CD14-positive monocyte (primary cell): ENCODE data around the gene NTPCR. TPM values are rescaled to one million over a fixed set of nuclear protein-coding genes. Genes with fewer than 3 reads are reported as not detected.
A peak's percentile ranks its signal among the peaks of the same experiment; 100 is the strongest.

Experiments used
- DNase-seq, 3 donors: peaks; one replicate each; pipeline ENCODE4 v3.0.0-alpha.2; 2011 to 2022
- H2AFZ ChIP-seq: 2 replicates; pipeline ENCODE4 v1.6.0; 2012; ENCODE audit warnings: mild to moderate bottlenecking, low read depth, low read length, inconsistent platforms; ENCODE audit not compliant: insufficient read depth, poor library complexity, severe bottlenecking
- H3K27ac ChIP-seq, 2 donors: 1 replicate in 1 of 2; 2 replicates in 1 of 2; pipeline ENCODE4 v1.5.1; 2012 to 2013; ENCODE audit warnings: low read length in 2 of 2, control low read depth in 1 of 2, inconsistent platforms in 1 of 2, low read depth in 1 of 2, mild to moderate bottlenecking in 1 of 2
- H3K27me3 ChIP-seq, 2 donors: one replicate each; pipeline versions ENCODE4 v1.6.0 to v1.6.1; 2011 to 2013; ENCODE audit warnings: low read length in 2 of 2; ENCODE audit not compliant: control insufficient read depth in 2 of 2, insufficient read depth in 2 of 2
- H3K36me3 ChIP-seq, 2 donors: replicated peaks in 1 of 2; 1 replicate in 1 of 2; 2 replicates in 1 of 2; pipeline versions ENCODE4 v1.5.1 to v1.6.1; 2012 to 2013; ENCODE audit warnings: low read length in 2 of 2, control low read depth in 1 of 2, inconsistent platforms in 1 of 2, mild to moderate bottlenecking in 1 of 2; ENCODE audit not compliant: insufficient read depth in 2 of 2, control insufficient read depth in 1 of 2
- H3K4me1 ChIP-seq, 2 donors: 1 replicate in 1 of 2; 2 replicates in 1 of 2; pipeline versions ENCODE4 v1.5.1 to v1.6.1; 2012 to 2013; ENCODE audit warnings: low read length in 2 of 2, control low read depth in 1 of 2, inconsistent platforms in 1 of 2, mild to moderate bottlenecking in 1 of 2, moderate library complexity in 1 of 2; ENCODE audit not compliant: insufficient read depth in 2 of 2, control insufficient read depth in 1 of 2
- H3K4me2 ChIP-seq: replicated peaks from 2 replicates; pipeline ENCODE3; 2012; ENCODE audit warnings: low read length, moderate library complexity, mild to moderate bottlenecking; ENCODE audit not compliant: poor library complexity, severe bottlenecking; ENCODE audit errors: extremely low read depth
- H3K4me3 ChIP-seq, 3 experiments: fragments of 200-600 bp in 1 of 3; sonication (generic) in 1 of 3; replicated peaks in 1 of 3; 1 replicate in 2 of 3; 2 replicates in 1 of 3; pipeline ENCODE4 v1.5.1; 2011 to 2013; ENCODE audit warnings: low read length in 3 of 3, mild to moderate bottlenecking in 3 of 3, control low read depth in 2 of 3, low read depth in 2 of 3, inconsistent platforms in 1 of 3, moderate library complexity in 1 of 3
- H3K79me2 ChIP-seq: 2 replicates; pipeline ENCODE4 v1.6.0; 2012; ENCODE audit warnings: mild to moderate bottlenecking, control low read depth, inconsistent platforms, low read length, moderate library complexity; ENCODE audit not compliant: insufficient read depth
- H3K9ac ChIP-seq: 2 replicates; pipeline ENCODE4 v1.6.0; 2017; ENCODE audit warnings: low read length, mild to moderate bottlenecking; ENCODE audit not compliant: insufficient read depth, poor library complexity, severe bottlenecking
- H3K9me3 ChIP-seq, 2 donors: replicated peaks in 1 of 2; 1 replicate in 1 of 2; 2 replicates in 1 of 2; pipeline versions ENCODE4 v1.5.1 to v1.6.1; 2012 to 2013; ENCODE audit warnings: low read length in 2 of 2, control low read depth in 1 of 2; ENCODE audit not compliant: control insufficient read depth in 1 of 2, insufficient read depth in 1 of 2
- H4K20me1 ChIP-seq: 2 replicates; pipeline ENCODE4 v1.6.0; 2012; ENCODE audit warnings: mild to moderate bottlenecking, low read length, control low read depth, moderate library complexity; ENCODE audit not compliant: insufficient read depth
- H3K27ac Mint-ChIP-seq, 7 donors: one replicate each; pipeline ENCODE4 v1.8.0; 2020; ENCODE audit warnings: mild to moderate bottlenecking in 7 of 7, mixed read lengths in 7 of 7, moderate library complexity in 6 of 7, inconsistent platforms in 2 of 7
- H3K27me3 Mint-ChIP-seq, 3 donors: one replicate each; pipeline ENCODE4 v1.8.0; 2021 to 2022; ENCODE audit warnings: low read depth in 3 of 3, mild to moderate bottlenecking in 3 of 3, mixed read lengths in 3 of 3, moderate library complexity in 3 of 3, inconsistent platforms in 1 of 3
- H3K36me3 Mint-ChIP-seq, 2 donors: one replicate each; pipeline ENCODE4 v1.8.0; 2020; ENCODE audit warnings: mixed read lengths in 2 of 2, inconsistent platforms in 1 of 2, mild to moderate bottlenecking in 1 of 2
- H3K4me1 Mint-ChIP-seq: one replicate; pipeline ENCODE4 v1.8.0; 2020; ENCODE audit warnings: mild to moderate bottlenecking, mixed read lengths
- H3K4me3 Mint-ChIP-seq, 2 donors: one replicate each; pipeline ENCODE4 v1.8.0; 2020; ENCODE audit warnings: mild to moderate bottlenecking in 2 of 2, mixed read lengths in 2 of 2, moderate library complexity in 1 of 2
- H3K9me3 Mint-ChIP-seq, 7 donors: one replicate each; pipeline ENCODE4 v1.8.0; 2020 to 2022; ENCODE audit warnings: mixed read lengths in 7 of 7, mild to moderate bottlenecking in 6 of 7, moderate library complexity in 6 of 7, inconsistent platforms in 2 of 7
- WGBS: methylation state at CpG from one replicate; pipeline ENCODE4 v1.1.5; 2013; ENCODE audit warnings: missing lambda C conversion rate; ENCODE audit not compliant: insufficient coverage; 5-methylcytosine and 5-hydroxymethylcytosine counted together
- intact Hi-C, 2 donors: fragments of 100-400 bp; cut with micrococcal nuclease; formaldehyde crosslinking; loops; one replicate each; pipeline versions ENCODE4 v1.15.0 to v1.15.1; 2023
- polyA plus RNA-seq, 3 donors: library from polyadenylated mRNA; depleted of rRNA in 1 of 3; unstranded in 2 of 3; stranded (reverse) in 1 of 3; fragments of 300-500 nt in 2 of 3; fragments of >200 nt in 1 of 3; fragmentation: Illumina TruSeq in 2 of 3; gene quantifications; 1 replicate in 2 of 3; 2 replicates in 1 of 3; pipeline ENCODE4 v1.2.3, GENCODE V29; 2012 to 2021
- TF ChIP-seq, protein P1 (sequence below): fragments of 200-600 bp; IDR thresholded peaks from one replicate; pipeline ENCODE4 v1.8.0; 2022; ENCODE audit warnings: antibody characterized with exemption, mild to moderate bottlenecking

Gene NTPCR
- polyA plus RNA-seq, 3 donors: 8.6 to 42.0 (median 31.7) TPM

DNA sequence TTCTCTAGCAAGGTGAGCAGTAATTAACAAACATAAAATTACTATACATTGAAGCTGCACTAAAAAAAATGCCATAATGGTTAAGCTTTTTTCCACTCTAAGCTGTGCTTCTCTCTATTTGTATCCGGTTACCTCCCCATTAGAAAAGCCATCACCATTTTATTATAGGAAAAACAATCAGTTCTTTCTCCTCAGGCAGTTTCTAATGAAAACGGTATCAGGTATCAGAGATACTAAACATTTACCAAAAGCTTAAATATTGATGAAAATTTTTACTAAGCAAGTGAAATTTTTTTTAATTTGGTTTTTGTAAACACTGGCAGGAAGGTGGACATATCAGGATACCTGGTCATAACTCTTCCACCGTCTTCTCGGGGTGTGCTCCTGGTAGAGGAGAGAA lies 14.2 kb downstream of the NTPCR start:
- H3K79me2 ChIP-seq: no peaks in the 10 kb centered on the region
- H4K20me1 ChIP-seq: no peaks in the 10 kb centered on the region
- H3K27me3 ChIP-seq: no peaks in the 10 kb centered on the region
- no CpG with 5 or more reads among the region's 4 CpGs for WGBS
- Mint-ChIP-seq H3K27ac (no peak overlapping the region), H3K4me3 (no peak overlapping the region), H3K27me3 (peaks cover 0 to 1% (median 0%) of the 10 kb centered on the region in 3 donors), H3K36me3 (peaks cover 48 to 51% of the 10 kb centered on the region in 2 donors), H3K9me3 (peaks cover 0 to 3% (median 0%) of the 10 kb centered on the region in 7 donors), H3K4me1 (peaks cover 18% of the 10 kb centered on the region)
- DNase-seq: no peak
- no peak overlapping the region for H3K4me3 ChIP-seq
- H3K4me2 ChIP-seq: no peak overlapping the region
- no peak overlapping the region for H3K9ac ChIP-seq
- H3K27ac ChIP-seq: no peak overlapping the region
- no peaks in the 10 kb centered on the region for H3K9me3 ChIP-seq
- H3K36me3 ChIP-seq: peaks cover 10 to 39% of the 10 kb centered on the region in 2 donors
- no peak overlapping the region for H2AFZ ChIP-seq
- peaks cover 6 to 9% of the 10 kb centered on the region in 2 donors for H3K4me1 ChIP-seq
- intact Hi-C loops: no loop called here
- TF ChIP-seq, protein P1, sequence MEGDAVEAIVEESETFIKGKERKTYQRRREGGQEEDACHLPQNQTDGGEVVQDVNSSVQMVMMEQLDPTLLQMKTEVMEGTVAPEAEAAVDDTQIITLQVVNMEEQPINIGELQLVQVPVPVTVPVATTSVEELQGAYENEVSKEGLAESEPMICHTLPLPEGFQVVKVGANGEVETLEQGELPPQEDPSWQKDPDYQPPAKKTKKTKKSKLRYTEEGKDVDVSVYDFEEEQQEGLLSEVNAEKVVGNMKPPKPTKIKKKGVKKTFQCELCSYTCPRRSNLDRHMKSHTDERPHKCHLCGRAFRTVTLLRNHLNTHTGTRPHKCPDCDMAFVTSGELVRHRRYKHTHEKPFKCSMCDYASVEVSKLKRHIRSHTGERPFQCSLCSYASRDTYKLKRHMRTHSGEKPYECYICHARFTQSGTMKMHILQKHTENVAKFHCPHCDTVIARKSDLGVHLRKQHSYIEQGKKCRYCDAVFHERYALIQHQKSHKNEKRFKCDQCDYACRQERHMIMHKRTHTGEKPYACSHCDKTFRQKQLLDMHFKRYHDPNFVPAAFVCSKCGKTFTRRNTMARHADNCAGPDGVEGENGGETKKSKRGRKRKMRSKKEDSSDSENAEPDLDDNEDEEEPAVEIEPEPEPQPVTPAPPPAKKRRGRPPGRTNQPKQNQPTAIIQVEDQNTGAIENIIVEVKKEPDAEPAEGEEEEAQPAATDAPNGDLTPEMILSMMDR: no peak

DNA sequence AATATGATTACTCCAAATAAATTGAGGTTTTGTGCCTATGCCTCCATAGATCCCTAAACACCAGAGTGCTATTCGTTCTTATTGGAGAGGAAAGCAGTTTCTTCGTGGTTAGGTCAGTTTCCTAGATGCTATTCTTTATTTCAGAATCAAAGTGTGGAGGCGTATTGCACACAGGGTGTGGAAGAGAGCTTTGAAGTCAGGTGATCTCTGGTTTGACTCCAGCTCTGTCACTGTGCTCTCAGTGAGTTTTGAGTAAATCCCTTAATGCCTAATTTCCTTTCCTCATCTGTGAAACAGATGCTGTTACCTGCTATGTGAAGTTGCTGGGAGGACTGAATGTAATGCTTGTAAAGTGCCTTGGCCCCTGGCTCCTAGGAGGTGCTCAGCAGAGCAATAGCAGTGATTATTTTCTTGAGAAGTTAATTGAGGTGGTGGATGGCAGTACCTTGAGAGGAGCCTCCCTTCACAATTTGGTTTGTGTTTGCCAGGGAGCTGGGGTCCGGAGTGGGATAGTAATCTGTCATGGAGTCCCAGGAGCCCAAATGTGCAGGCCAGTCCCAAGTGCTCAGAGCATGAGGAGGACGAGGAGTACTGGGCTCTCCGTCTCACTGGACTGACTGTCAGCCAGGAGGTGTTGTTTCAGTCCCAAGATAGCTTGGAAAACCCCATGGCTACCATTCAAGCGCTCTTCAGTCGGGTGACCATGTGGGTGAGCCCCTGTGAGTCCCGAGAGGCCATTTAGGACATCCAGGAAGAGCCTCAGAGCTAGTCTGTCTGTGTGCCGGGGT lies 14.9 kb downstream of the NTPCR start:
- TF ChIP-seq, protein P1: no peak
- H3K27me3 ChIP-seq: no peaks in the 10 kb centered on the region
- H3K4me3 ChIP-seq: no peak overlapping the region
- peaks cover 0 to 1% (median 0%) of the 10 kb centered on the region in 3 donors for H3K27me3 Mint-ChIP-seq
- H3K9ac ChIP-seq: no peak overlapping the region
- intact Hi-C loops: no loop called here
- peaks cover 0 to 3% (median 0%) of the 10 kb centered on the region in 7 donors for H3K9me3 Mint-ChIP-seq
- peaks cover 16 to 46% of the 10 kb centered on the region in 2 donors for H3K36me3 ChIP-seq
- H3K27ac ChIP-seq: no peak overlapping the region
- H3K79me2 ChIP-seq: no peaks in the 10 kb centered on the region
- no peaks in the 10 kb centered on the region for H4K20me1 ChIP-seq
- H3K9me3 ChIP-seq: no peaks in the 10 kb centered on the region
- H3K4me3 Mint-ChIP-seq: no peak overlapping the region
- H3K4me1 ChIP-seq: peaks cover 6 to 9% of the 10 kb centered on the region in 2 donors
- no peak for DNase-seq
- no peak overlapping the region for H2AFZ ChIP-seq
- H3K4me2 ChIP-seq: no peak overlapping the region
- H3K27ac Mint-ChIP-seq: peak overlapping the region in 1 of 7 donors; percentile 30
- WGBS: 96% methylated on average over 7 of the region's 10 CpGs
- peaks cover 18% of the 10 kb centered on the region for H3K4me1 Mint-ChIP-seq
- peaks cover 50 to 55% of the 10 kb centered on the region in 2 donors for H3K36me3 Mint-ChIP-seq
